Activated CD8-positive, alpha-beta memory T cell treated with anti-CD3 and anti-CD28 coated beads for 36 hours (primary cell): ENCODE results near the gene ARAP1. TPM values are rescaled to one million over a fixed set of nuclear protein-coding genes. Genes with fewer than 3 reads are reported as not detected.

Experiments
- CTCF ChIA-PET: fragments of 350-600 bp; sonication (Branson Sonifier 250); formaldehyde crosslinking; loops from one replicate; lab custom pipeline; 2021; ENCODE audit warnings: antibody characterized with exemption; lab: Charles Lee
- POLR2A ChIA-PET: fragments of 350-600 bp; sonication (Branson Sonifier 250); formaldehyde crosslinking; loops from one replicate; lab custom pipeline; 2021; ENCODE audit warnings: antibody characterized with exemption; lab: Charles Lee
- total RNA-seq, 2 experiments: library from RNA; stranded (reverse); gene quantifications; one replicate each; pipeline ENCODE4 v1.2.3, GENCODE V29; 2021

Gene ARAP1
- total RNA-seq, 2 experiments from 2014 or later = 66.7 to 68.5 TPM

- POLR2A ChIA-PET = no interaction called here
- CTCF ChIA-PET = no interaction called here
Measured at GRCh38 chr11:72704783-72705265, 47.4 kb downstream of the ARAP1 start.

DNA sequence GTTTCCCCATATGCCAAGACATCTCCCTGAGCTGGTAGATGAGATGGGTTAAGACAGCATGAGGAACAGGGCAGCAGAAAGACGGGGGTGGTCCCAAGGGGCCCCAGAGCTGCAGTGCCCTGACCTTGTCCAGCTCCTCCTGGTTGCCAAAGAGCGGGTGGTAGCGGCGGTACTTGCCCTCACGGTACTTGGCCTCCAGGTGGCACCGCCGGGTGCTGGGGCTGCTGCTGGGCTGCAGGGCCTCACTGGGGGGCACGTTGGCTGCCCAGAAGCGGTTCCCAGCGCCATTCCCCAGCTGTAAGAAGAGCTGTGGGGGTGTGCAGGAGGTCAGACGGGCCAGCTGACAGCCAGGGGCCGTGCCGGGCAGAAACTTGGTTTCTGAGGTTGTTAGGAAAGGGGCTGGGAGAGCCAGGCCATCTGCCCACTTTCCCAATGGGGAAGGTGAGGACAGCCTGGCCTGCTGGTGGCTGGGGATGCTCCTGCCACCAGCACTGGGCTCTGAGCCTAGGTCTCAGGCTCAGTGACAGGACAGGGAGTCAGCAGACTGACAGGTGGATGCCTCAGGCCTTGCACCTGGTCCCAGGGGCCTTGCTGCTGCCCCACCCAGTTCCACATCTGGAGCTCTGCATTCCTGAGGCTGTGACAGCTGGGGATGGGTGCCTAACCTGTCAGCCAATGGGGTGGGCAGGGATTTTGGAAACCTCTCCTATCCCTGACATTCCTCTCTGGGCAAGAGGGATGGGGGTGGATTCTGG lies 48.0 kb downstream of the ARAP1 start:
- POLR2A ChIA-PET = interaction anchor here (0.9 kb wide), 1 partner anchor 109 kb away, joined by 3 read pairs; no protein-coding TSS in a partner anchor
- CTCF ChIA-PET = interaction anchor here (0.7 kb wide), 1 partner anchor 154 kb away, joined by 3 read pairs; no protein-coding TSS in a partner anchor

DNA sequence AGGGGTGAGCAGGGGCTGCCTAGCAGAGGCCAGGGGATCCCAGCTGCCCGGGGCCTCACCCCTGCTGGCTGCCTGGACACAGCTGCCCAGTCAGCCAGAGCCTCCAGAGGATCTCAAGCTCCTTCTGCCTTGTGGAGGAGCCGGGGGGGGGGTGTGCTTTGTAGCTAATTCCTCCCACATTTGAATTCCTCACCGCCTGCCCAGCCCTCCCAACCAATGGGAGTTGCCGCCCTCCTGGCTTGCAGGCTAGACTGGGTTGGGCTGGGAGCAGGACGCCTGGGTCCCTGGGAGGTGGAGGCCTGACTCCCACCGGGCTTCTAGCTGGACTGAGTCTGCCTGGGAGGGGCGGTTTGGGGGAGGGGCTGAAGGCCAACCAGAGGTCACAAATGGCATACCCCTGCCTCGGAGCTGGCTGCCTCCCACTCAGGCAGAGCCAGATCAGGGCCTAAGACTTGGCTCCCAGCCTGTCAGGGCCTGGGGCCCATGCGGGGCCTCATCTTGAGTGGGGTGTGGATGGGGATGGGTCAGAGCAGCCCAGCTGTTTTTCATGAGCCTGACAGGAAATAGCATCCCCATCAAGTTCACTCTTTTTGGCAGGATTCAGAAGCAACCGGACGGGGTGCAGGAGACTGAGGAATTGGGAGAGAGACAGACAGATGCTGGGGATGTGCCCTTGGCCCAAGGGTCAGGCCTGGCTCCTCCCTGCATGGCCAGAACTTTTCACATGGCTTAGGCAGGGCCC lies 48.8 kb downstream of the ARAP1 start:
- POLR2A ChIA-PET = interaction anchor here (0.6 to 0.9 kb wide), 3 partner anchors 110 to 141 kb away, joined by 3 to 4 read pairs (median 4); no protein-coding TSS in a partner anchor
- CTCF ChIA-PET = interaction anchor here (0.6 to 1.2 kb wide), 3 partner anchors 22 to 154 kb away, joined by 3 to 6 read pairs (median 3); no protein-coding TSS in a partner anchor

DNA sequence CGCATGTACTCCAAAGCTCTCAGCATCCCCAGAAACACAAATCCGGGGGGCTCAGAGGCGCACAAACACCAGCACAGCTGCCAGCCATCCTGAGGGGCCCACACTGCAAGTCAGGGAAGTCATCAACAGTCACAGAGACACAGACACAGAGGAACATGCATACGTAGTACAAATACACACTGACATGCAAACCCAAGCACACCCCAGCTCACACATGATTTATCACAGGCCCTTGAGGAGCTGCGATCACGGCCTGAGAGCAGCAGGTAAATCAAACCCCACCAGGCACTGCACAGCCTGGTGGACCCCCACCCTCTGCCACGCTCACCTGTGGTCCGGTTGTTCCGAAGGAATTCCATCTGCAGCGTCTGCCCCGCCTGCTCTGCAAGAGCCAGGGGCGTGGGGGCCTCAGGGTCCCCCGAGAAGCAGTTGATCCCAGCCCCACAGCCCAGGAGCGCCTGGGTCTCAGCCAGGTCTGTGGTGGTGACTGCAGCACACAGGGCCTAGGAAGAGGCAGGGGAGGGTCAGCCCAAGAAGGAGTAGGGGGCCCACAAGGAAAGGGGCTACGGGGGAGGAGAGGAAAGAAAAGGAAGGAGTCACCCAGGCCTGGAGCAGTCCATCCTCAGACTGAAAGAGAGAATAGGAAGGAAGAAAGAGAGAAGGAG lies 49.5 kb downstream of the ARAP1 start:
- POLR2A ChIA-PET = interaction anchor here (0.6 kb wide), 1 partner anchor 126 kb away, joined by 4 read pairs; no protein-coding TSS in a partner anchor
- CTCF ChIA-PET = interaction anchor here (1.2 to 1.7 kb wide), 2 partner anchors 11 to 23 kb away, joined by 4 to 6 read pairs; no protein-coding TSS in a partner anchor

DNA sequence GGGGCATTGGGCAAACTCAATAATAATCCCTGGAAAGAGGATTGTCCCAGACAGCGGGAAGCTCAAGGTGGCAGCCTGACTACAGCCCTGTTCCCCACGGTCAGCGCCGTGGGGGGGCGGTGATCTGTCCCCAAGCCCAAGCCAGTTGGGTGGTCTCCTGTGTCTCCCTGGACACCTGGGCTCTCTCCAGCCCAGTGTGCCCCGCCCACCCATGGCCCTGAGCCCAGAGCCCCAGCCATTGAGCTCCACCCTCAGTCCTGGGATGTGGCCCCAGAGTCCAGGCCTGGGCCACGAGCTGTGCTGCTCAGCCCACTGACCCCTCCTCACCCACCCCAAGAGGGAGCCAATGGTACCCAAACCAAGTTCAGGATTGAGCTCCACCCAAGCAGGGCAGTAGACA lies 50.1 kb downstream of the ARAP1 start:
- ChIA-PET POLR2A (no interaction called here), CTCF (interaction anchor here (1.2 to 1.7 kb wide), 2 partner anchors 10 to 23 kb away, joined by 4 to 6 read pairs; no protein-coding TSS in a partner anchor)

GRCh38 chr11:72701466-72701865 lies 50.7 kb downstream of the ARAP1 start:
- CTCF ChIA-PET = interaction anchor here (1.7 kb wide), 1 partner anchor 10 kb away, joined by 4 read pairs; no protein-coding TSS in a partner anchor
- POLR2A ChIA-PET = no interaction called here

DNA sequence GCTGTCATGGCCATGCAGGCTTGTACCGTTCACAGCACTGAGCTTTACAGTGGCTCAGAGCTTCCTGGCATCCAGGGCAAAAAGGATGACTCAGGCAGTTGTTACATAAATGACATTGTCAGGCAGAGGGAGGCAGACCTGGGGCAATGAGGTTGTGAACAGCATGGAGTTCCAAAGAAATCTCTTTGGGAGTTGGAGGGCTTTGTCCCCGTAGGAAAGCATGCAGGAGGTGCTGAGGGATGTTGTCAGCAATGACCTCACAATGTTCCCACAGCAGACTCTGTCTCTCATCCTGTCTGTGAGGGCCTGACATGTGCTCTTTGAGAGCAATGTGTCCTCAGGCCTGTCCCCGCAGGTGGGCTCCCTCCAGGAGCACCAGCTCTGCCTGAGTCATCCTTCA lies 52.1 kb downstream of the ARAP1 start:
- ChIA-PET CTCF (no interaction called here), POLR2A (no interaction called here)

GRCh38 chr11:72697814-72698213 lies 54.4 kb downstream of the ARAP1 start:
- CTCF ChIA-PET = interaction anchor here (1.3 kb wide), 1 partner anchor 14 kb away, joined by 5 read pairs; no protein-coding TSS in a partner anchor
- POLR2A ChIA-PET = no interaction called here

DNA sequence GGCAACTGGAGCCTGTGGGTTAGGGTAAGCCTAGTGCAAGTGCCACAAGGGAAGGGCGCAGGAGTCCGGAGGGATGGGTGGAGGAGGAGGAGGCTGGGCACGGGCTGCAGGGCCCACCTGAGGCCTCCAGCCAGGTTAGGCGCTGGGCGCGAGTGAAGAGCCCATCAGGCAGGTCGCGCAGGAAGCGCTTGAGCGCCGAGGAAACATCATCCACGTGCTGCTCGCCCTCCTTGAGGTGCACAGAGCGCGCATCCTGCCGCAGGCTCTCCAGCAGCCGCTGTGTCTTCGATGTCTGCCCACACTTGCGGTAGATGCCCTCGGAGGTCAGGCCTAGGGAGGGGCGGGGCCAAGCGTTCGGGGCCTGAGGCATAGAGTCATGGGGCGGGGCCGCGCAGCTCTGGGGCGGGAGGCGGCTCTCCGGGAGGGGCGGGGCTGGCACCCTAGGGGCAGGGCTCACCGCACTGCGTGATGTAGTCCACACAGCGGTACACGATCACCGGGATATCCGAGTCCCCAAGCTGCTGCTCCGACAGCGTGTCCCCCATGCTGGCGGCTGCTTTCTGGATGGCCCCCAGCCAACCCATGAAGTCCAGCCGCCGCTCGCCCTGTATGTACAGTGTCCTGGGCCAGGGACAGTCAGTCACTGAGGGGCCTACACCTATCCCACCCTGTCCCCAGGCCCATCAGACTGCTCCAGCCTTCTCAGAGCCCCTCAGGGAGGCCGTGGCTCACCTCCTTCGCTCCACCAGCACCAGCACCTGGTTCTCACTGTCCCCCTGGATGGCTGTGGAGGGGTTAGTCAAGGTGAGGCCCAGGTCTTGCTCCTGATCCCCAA lies 55.1 kb downstream of the ARAP1 start:
- CTCF ChIA-PET = no interaction called here
- POLR2A ChIA-PET = no interaction called here

GRCh38 chr11:72695354-72695753 lies 56.9 kb downstream of the ARAP1 start:
- CTCF ChIA-PET = no interaction called here
- POLR2A ChIA-PET = interaction anchor here (0.5 kb wide), 1 partner anchor 21 kb away, joined by 3 read pairs; no protein-coding TSS in a partner anchor

- CTCF ChIA-PET = interaction anchor here (1.9 kb wide), 1 partner anchor 9 kb away, joined by 4 read pairs; no protein-coding TSS in a partner anchor
- POLR2A ChIA-PET = no interaction called here
Measured at GRCh38 chr11:72693271-72693968, 58.8 kb downstream of the ARAP1 start.

GRCh38 chr11:72692498-72693237 lies 59.5 kb downstream of the ARAP1 start:
- CTCF ChIA-PET = interaction anchor here (1.1 to 1.9 kb wide), 2 partner anchors 9 kb away, joined by 4 read pairs; no protein-coding TSS in a partner anchor
- POLR2A ChIA-PET = no interaction called here

- ChIA-PET POLR2A (no interaction called here), CTCF (no interaction called here)
Measured at GRCh38 chr11:72690166-72690565, 62.0 kb downstream of the ARAP1 start.

DNA sequence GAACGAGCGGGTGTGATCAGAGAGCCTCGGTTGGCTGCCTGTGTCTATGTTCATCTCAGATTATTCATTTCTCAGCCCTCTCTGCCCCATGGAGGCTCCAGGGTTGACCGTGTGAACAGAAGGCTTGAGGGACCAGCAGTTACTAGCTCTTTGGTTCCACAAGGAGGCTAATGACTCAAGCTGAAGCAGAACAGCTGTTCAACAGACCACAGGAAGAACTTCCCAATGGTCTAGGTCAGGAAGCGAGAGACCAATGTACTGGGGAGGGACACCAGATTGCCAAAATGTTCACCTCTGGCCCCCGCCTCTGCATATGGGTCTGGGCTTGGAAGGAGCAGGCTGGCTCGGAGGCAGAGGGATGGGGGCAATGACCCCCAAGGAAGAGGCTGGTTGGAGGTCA lies 63.3 kb downstream of the ARAP1 start:
- POLR2A ChIA-PET = no interaction called here

GRCh38 chr11:72688486-72688885 lies 63.7 kb downstream of the ARAP1 start:
- CTCF ChIA-PET = no interaction called here
- POLR2A ChIA-PET = no interaction called here

More for the DNA sequence above, 63.3 kb downstream of the ARAP1 start:
- CTCF ChIA-PET = no interaction called here

- POLR2A ChIA-PET = no interaction called here
- CTCF ChIA-PET = interaction anchor here (8.0 kb wide), 1 partner anchor 99 kb away, joined by 92 read pairs; no protein-coding TSS in a partner anchor
Measured at GRCh38 chr11:72687326-72687725, 64.9 kb downstream of the ARAP1 start.
